Loucy (cell line): ENCODE results near the gene CCDC92B.

Source experiments
- H2AFZ ChIP-seq: fragments of 200-600 bp; sonication (generic); 2 replicates; pipeline ENCODE4 v1.6.0; 2016; ENCODE audit warnings: antibody characterized with exemption, mild to moderate bottlenecking, low read length, moderate library complexity
- H3F3A ChIP-seq: fragments of 200-600 bp; 2 replicates; pipeline ENCODE4 v1.6.0; 2016; ENCODE audit warnings: antibody characterized with exemption, low read depth, mild to moderate bottlenecking
- H3K27me3 ChIP-seq: fragments of 200-600 bp; sonication (generic); 2 replicates; pipeline ENCODE4 v1.6.1; 2014; ENCODE audit warnings: low read length, mild to moderate bottlenecking; ENCODE audit not compliant: insufficient read depth, poor library complexity, severe bottlenecking
- H3K36me3 ChIP-seq: fragments of 200-600 bp; sonication (generic); 2 replicates; pipeline ENCODE4 v1.6.1; 2016; ENCODE audit warnings: low read length; ENCODE audit not compliant: insufficient read depth
- H3K4me1 ChIP-seq: fragments of 200-600 bp; sonication (generic); 2 replicates; pipeline ENCODE4 v1.5.1; 2014; ENCODE audit warnings: low read length, mild to moderate bottlenecking; ENCODE audit not compliant: insufficient read depth, poor library complexity, severe bottlenecking
- H3K4me2 ChIP-seq: fragments of 200-600 bp; sonication (generic); 2 replicates; pipeline ENCODE4 v1.6.0; 2014; ENCODE audit warnings: antibody characterized with exemption, low read length, low read depth, mild to moderate bottlenecking; ENCODE audit not compliant: poor library complexity, severe bottlenecking
- H3K4me3 ChIP-seq: fragments of 200-600 bp; sonication (generic); 2 replicates; pipeline ENCODE4 v1.5.1; 2014; ENCODE audit warnings: low read length, mild to moderate bottlenecking, mixed read lengths; ENCODE audit not compliant: poor library complexity, severe bottlenecking
- H3K79me2 ChIP-seq: fragments of 200-600 bp; sonication (generic); 2 replicates; pipeline ENCODE4 v1.6.1; 2014; ENCODE audit warnings: low read length; ENCODE audit not compliant: insufficient read depth
- H3K9ac ChIP-seq: fragments of 200-600 bp; sonication (generic); 2 replicates; pipeline ENCODE4 v1.6.0; 2014; ENCODE audit warnings: mild to moderate bottlenecking, low read depth, low read length, moderate library complexity; ENCODE audit not compliant: poor library complexity, severe bottlenecking
- H3K9me2 ChIP-seq: fragments of 200-600 bp; sonication (generic); replicated peaks from 2 replicates; pipeline ENCODE4 v1.6.1; 2016; ENCODE audit warnings: low read depth, low read length, mixed read lengths
- H3K9me3 ChIP-seq: fragments of 200-600 bp; sonication (generic); 2 replicates; pipeline ENCODE4 v1.6.1; 2014; ENCODE audit warnings: mild to moderate bottlenecking, antibody characterized with exemption, low read length, low read depth; ENCODE audit not compliant: insufficient read depth
- H4K20me1 ChIP-seq: fragments of 200-600 bp; sonication (generic); 2 replicates; pipeline ENCODE4 v1.6.0; 2014; ENCODE audit warnings: antibody characterized with exemption, low read length, mild to moderate bottlenecking; ENCODE audit not compliant: insufficient read depth, poor library complexity, severe bottlenecking
- CTCF ChIP-seq: fragments of 200-600 bp; sonication (generic); conservative IDR thresholded peaks from 2 replicates; pipeline ENCODE4 v1.5.1; 2014; ENCODE audit warnings: mild to moderate bottlenecking, antibody characterized with exemption, low read length
- EZH2phosphoT487 ChIP-seq: fragments of 200-600 bp; IDR thresholded peaks from 2 replicates; pipeline ENCODE4 v1.6.1; 2018; ENCODE audit warnings: antibody characterized with exemption, mild to moderate bottlenecking, moderate library complexity, borderline replicate concordance

CCDC92B gene

GRCh38 chr17:2724784-2725164 is 24.7 kb downstream of the CCDC92B start:
- Histone ChIP-seq H3K9ac (no peak overlapping the region), H3K4me3 (no peak overlapping the region)
- no peak for TF ChIP-seq EZH2phosphoT487
- TF ChIP-seq CTCF: no peak

GRCh38 chr17:2723997-2724783 is 25.3 kb downstream of the CCDC92B start:
- no peaks in the 10 kb centered on the region for H4K20me1 ChIP-seq
- no peaks in the 10 kb centered on the region for H3K9me3 ChIP-seq
- H3F3A ChIP-seq: no peaks in the 10 kb centered on the region
- no peaks in the 10 kb centered on the region for H3K27me3 ChIP-seq
- no peaks in the 10 kb centered on the region for H3K79me2 ChIP-seq
- H3K4me1 ChIP-seq: no peaks in the 10 kb centered on the region
- H3K9me2 ChIP-seq: no peaks in the 10 kb centered on the region
- no peak overlapping the region for H3K4me2 ChIP-seq
- H3K36me3 ChIP-seq: no peaks in the 10 kb centered on the region
- TF ChIP-seq CTCF: no peak
- TF ChIP-seq EZH2phosphoT487: no peak
- H3K4me3 ChIP-seq: no peak overlapping the region
- no peak overlapping the region for H2AFZ ChIP-seq
- H3K9ac ChIP-seq: no peak overlapping the region

More at GRCh38 chr17:2724784-2725164, 24.7 kb downstream of the CCDC92B start:
- Histone ChIP-seq H3K79me2 (no peaks in the 10 kb centered on the region), H3K9me2 (no peaks in the 10 kb centered on the region), H3K27me3 (no peaks in the 10 kb centered on the region), H3K36me3 (no peaks in the 10 kb centered on the region), H3K4me2 (no peak overlapping the region), H3F3A (no peaks in the 10 kb centered on the region), H3K4me1 (no peaks in the 10 kb centered on the region), H2AFZ (no peak overlapping the region), H4K20me1 (no peaks in the 10 kb centered on the region), H3K9me3 (no peaks in the 10 kb centered on the region)

GRCh38 chr17:2723505-2723996 is 25.9 kb downstream of the CCDC92B start:
- Histone ChIP-seq H3K79me2 (no peaks in the 10 kb centered on the region), H3K4me3 (no peak overlapping the region), H3K4me1 (no peaks in the 10 kb centered on the region), H3K27me3 (no peaks in the 10 kb centered on the region), H3F3A (no peaks in the 10 kb centered on the region), H3K4me2 (no peak overlapping the region), H3K9ac (no peak overlapping the region), H3K9me2 (no peaks in the 10 kb centered on the region), H3K9me3 (no peaks in the 10 kb centered on the region), H2AFZ (no peak overlapping the region), H3K36me3 (no peaks in the 10 kb centered on the region), H4K20me1 (no peaks in the 10 kb centered on the region)
- TF ChIP-seq CTCF: no peak
- no peak for TF ChIP-seq EZH2phosphoT487
